Neural cell (in vitro differentiated cells): ENCODE measurements around the gene SLIRP. TPM values are rescaled to one million over a fixed set of nuclear protein-coding genes. Genes with fewer than 3 reads are reported as not detected.
"Not testable (repeated sequence)": the region's sequence is repeated elsewhere in the genome, so short reads cannot be mapped to it uniquely, and the experiment has no call there.

Source experiments
- H2AFZ ChIP-seq: fragments of 200-600, 300-800 bp; sonication (generic), shearing (Covaris generic); 2 replicates; pipeline ENCODE4 v1.6.0; 2014; ENCODE audit warnings: low read depth, mild to moderate bottlenecking, antibody characterized with exemption, low read length, moderate library complexity
- H3F3A ChIP-seq: fragments of 200-600 bp; shearing (Covaris generic); 2 replicates; pipeline ENCODE4 v1.6.1; 2016; ENCODE audit warnings: mild to moderate bottlenecking, moderate library complexity, mixed read lengths, antibody characterized with exemption, low read length; ENCODE audit not compliant: insufficient read depth, poor library complexity, severe bottlenecking
- H3K27ac ChIP-seq: fragments of 200-600, 300-800 bp; sonication (generic), shearing (Covaris generic); 2 replicates; pipeline ENCODE4 v1.5.1; 2014; ENCODE audit warnings: mild to moderate bottlenecking, low read length, moderate library complexity
- H3K27me3 ChIP-seq: fragments of 300-800, 200-600 bp; sonication (generic), shearing (Covaris generic); 2 replicates; pipeline ENCODE4 v1.6.0; 2014; ENCODE audit warnings: mild to moderate bottlenecking, low read depth, low read length, moderate library complexity; ENCODE audit not compliant: insufficient read depth
- H3K36me3 ChIP-seq: fragments of 300-800, 200-600 bp; sonication (generic), shearing (Covaris generic); 2 replicates; pipeline ENCODE4 v1.5.1; 2014; ENCODE audit warnings: mild to moderate bottlenecking, antibody characterized with exemption, low read length, moderate library complexity; ENCODE audit not compliant: insufficient read depth
- H3K4me2 ChIP-seq: fragments of 300-800, 200-600 bp; sonication (generic), shearing (Covaris generic); 2 replicates; pipeline ENCODE4 v1.6.0; 2014; ENCODE audit warnings: mild to moderate bottlenecking, low read length
- H3K4me3 ChIP-seq: fragments of 300-800, 200-600 bp; sonication (generic), shearing (Covaris generic); 2 replicates; pipeline ENCODE4 v1.5.1; 2014; ENCODE audit warnings: mild to moderate bottlenecking, low read length, moderate library complexity
- H3K79me2 ChIP-seq: fragments of 200-600 bp; shearing (Covaris generic); replicated peaks from 2 replicates; pipeline ENCODE4 v1.6.0; 2014; ENCODE audit warnings: mild to moderate bottlenecking, low read length, moderate library complexity; ENCODE audit not compliant: insufficient read depth
- H3K9ac ChIP-seq: fragments of 300-800, 200-600 bp; sonication (generic), shearing (Covaris generic); 2 replicates; pipeline ENCODE4 v1.6.1; 2016; ENCODE audit warnings: mild to moderate bottlenecking, low read length, mixed read lengths
- H3K9me2 ChIP-seq: fragments of 200-600 bp; shearing (Covaris generic); 2 replicates; pipeline ENCODE4 v1.6.1; 2016; ENCODE audit warnings: mild to moderate bottlenecking, low read length, mixed read lengths; ENCODE audit not compliant: insufficient read depth
- H3K9me3 ChIP-seq: fragments of 200-600, 300-800 bp; sonication (generic), shearing (Covaris generic); 2 replicates; pipeline ENCODE4 v1.6.1; 2016; ENCODE audit warnings: mild to moderate bottlenecking, mixed run types, low read length, moderate library complexity, mixed read lengths
- H4K20me1 ChIP-seq: fragments of 200-600 bp; shearing (Covaris generic); 2 replicates; pipeline ENCODE4 v1.6.1; 2016; ENCODE audit warnings: mild to moderate bottlenecking, mixed run types; ENCODE audit not compliant: insufficient read depth
- CTCF ChIP-seq: fragments of 450-650 bp; IDR thresholded peaks from 2 replicates; pipeline ENCODE4 v1.5.1; 2014; ENCODE audit warnings: antibody characterized with exemption, mild to moderate bottlenecking, moderate library complexity; ENCODE audit not compliant: poor library complexity, severe bottlenecking
- EP300 ChIP-seq: fragments of 450-650 bp; conservative IDR thresholded peaks from 2 replicates; pipeline ENCODE4 v1.6.1; 2014; ENCODE audit warnings: antibody characterized with exemption, mild to moderate bottlenecking, moderate library complexity; ENCODE audit not compliant: poor library complexity, severe bottlenecking
- EZH2 ChIP-seq: fragments of 200-600, 300-800 bp; shearing (Covaris generic), sonication (generic); IDR thresholded peaks from 2 replicates; pipeline ENCODE4 v1.6.1; 2014; ENCODE audit warnings: antibody characterized with exemption, low read length, borderline replicate concordance, mild to moderate bottlenecking; ENCODE audit not compliant: insufficient read depth, poor library complexity, severe bottlenecking
- MXI1 ChIP-seq: fragments of 450-650 bp; conservative IDR thresholded peaks from 2 replicates; pipeline ENCODE4 v1.6.1; 2014; ENCODE audit warnings: antibody characterized with exemption, mild to moderate bottlenecking; ENCODE audit not compliant: poor library complexity, severe bottlenecking
- POLR2AphosphoS5 ChIP-seq: IDR thresholded peaks from 2 replicates; pipeline ENCODE4 v1.6.1; 2012
- RAD21 ChIP-seq: fragments of 450-650 bp; conservative IDR thresholded peaks from 2 replicates; pipeline ENCODE4 v1.6.1; 2014; ENCODE audit warnings: antibody characterized with exemption, mild to moderate bottlenecking, moderate library complexity
- REST ChIP-seq: IDR thresholded peaks from 2 replicates; pipeline ENCODE4 v1.6.1; 2012; ENCODE audit warnings: borderline replicate concordance
- SMC3 ChIP-seq: fragments of 450-650 bp; conservative IDR thresholded peaks from 2 replicates; pipeline ENCODE4 v1.6.1; 2014; ENCODE audit warnings: antibody characterized with exemption, mild to moderate bottlenecking, moderate library complexity; ENCODE audit not compliant: poor library complexity
- TAF1 ChIP-seq: IDR thresholded peaks from 2 replicates; pipeline ENCODE4 v1.6.1; 2012; ENCODE audit warnings: low read depth
- polyA plus RNA-seq: library from polyadenylated mRNA; depleted of rRNA; stranded (reverse); fragments of >200 nt; gene quantifications from 2 replicates; pipeline ENCODE4 v1.2.3, GENCODE V29; 2014

SLIRP gene
- polyA plus RNA-seq, 1 donor from 2014 or later = 697 TPM

GRCh38 chr14:77660754-77661153, 47.1 kb upstream of the SLIRP start:
- H3K9me2 ChIP-seq = no peaks in the 10 kb centered on the region
- H2AFZ ChIP-seq = no peak overlapping the region

GRCh38 chr14:77661562-77661961, 46.3 kb upstream of the SLIRP start:
- H2AFZ ChIP-seq, H3K36me3 ChIP-seq, H3F3A ChIP-seq, H3K4me3 ChIP-seq, H3K27me3 ChIP-seq, H4K20me1 ChIP-seq, H3K9me2 ChIP-seq, H3K79me2 ChIP-seq, H3K9me3 ChIP-seq, H3K9ac ChIP-seq, H3K4me2 ChIP-seq: not testable (repeated sequence)
- peak overlapping the region; percentile 58 for H3K27ac ChIP-seq

More at GRCh38 chr14:77660754-77661153, 47.1 kb upstream of the SLIRP start:
- TF ChIP-seq RAD21 (no peak), POLR2AphosphoS5 (peak; percentile 24)
- Histone ChIP-seq H3K9me3 (no peaks in the 10 kb centered on the region), H3K27me3 (no peaks in the 10 kb centered on the region), H3K4me2 (no peak overlapping the region), H3K27ac (peak overlapping the region; percentile 58), H3K36me3 (no peaks in the 10 kb centered on the region), H3K9ac (peak overlapping the region; percentile 25), H3K4me3 (peak overlapping the region; percentile 41), H4K20me1 (no peaks in the 10 kb centered on the region), H3F3A (no peaks in the 10 kb centered on the region), H3K79me2 (no peaks in the 10 kb centered on the region)

GRCh38 chr14:77663293-77663692, 44.6 kb upstream of the SLIRP start:
- Histone ChIP-seq H3K27me3 (no peaks in the 10 kb centered on the region), H3K9ac (no peak overlapping the region), H3K9me3 (no peaks in the 10 kb centered on the region), H3K4me2 (no peak overlapping the region), H3K4me3 (no peak overlapping the region), H3K36me3 (no peaks in the 10 kb centered on the region), H3K27ac (no peak overlapping the region), H3K79me2 (no peaks in the 10 kb centered on the region), H3F3A (no peaks in the 10 kb centered on the region), H4K20me1 (no peaks in the 10 kb centered on the region), H3K9me2 (no peaks in the 10 kb centered on the region), H2AFZ (no peak overlapping the region)
- no peak for TF ChIP-seq SMC3
- TF ChIP-seq REST = no peak
- TF ChIP-seq TAF1 = no peak
- no peak for TF ChIP-seq MXI1
- TF ChIP-seq RAD21 = no peak
- no peak for TF ChIP-seq CTCF
- TF ChIP-seq POLR2AphosphoS5 = no peak
- no peak for TF ChIP-seq EZH2
- no peak for TF ChIP-seq EP300
